Kidney (tissue), 14 donors: ENCODE data around the gene RAB6A. TPM values are rescaled to one million over a fixed set of nuclear protein-coding genes. Genes with fewer than 3 reads are reported as not detected.

ENCODE experiments used
- DNase-seq, 5 donors: peaks; one replicate each; pipeline ENCODE4 v3.0.0-alpha.2; 2013 to 2020
- FAIRE-seq: peaks from 2 replicates; lab custom pipeline; 2012; peaks lifted over from hg19 to GRCh38; lab: Jason Lieb, UNC
- H3K27ac ChIP-seq, 2 donors: one replicate each; pipeline ENCODE4 v1.7.0; 2013; ENCODE audit warnings: low read depth in 2 of 2, low read length in 2 of 2, inconsistent platforms in 1 of 2
- H3K27me3 ChIP-seq: one replicate; pipeline ENCODE4 v1.7.1; 2013; ENCODE audit warnings: low read length, inconsistent platforms; ENCODE audit not compliant: control insufficient read depth, insufficient read depth
- H3K36me3 ChIP-seq, 3 donors: one replicate each; pipeline versions ENCODE4 v1.7.0 to v1.7.1; 2013; ENCODE audit warnings: low read length in 3 of 3, control low read depth in 1 of 3, inconsistent platforms in 1 of 3; ENCODE audit not compliant: insufficient read depth in 3 of 3, control insufficient read depth in 2 of 3
- H3K4me1 ChIP-seq, 3 donors: one replicate each; pipeline versions ENCODE4 v1.7.0 to v1.7.1; 2013; ENCODE audit warnings: low read length in 3 of 3, inconsistent platforms in 1 of 3, low read depth in 1 of 3; ENCODE audit not compliant: control insufficient read depth in 2 of 3, insufficient read depth in 2 of 3
- H3K4me3 ChIP-seq, 3 donors: one replicate each; pipeline versions ENCODE4 v1.7.0 to v1.8.1; 2013; ENCODE audit warnings: low read length in 3 of 3, control low read depth in 1 of 3, inconsistent platforms in 1 of 3
- H3K9ac ChIP-seq, 3 donors: one replicate each; pipeline versions ENCODE4 v1.7.0 to v1.7.1; 2013; ENCODE audit warnings: low read length in 3 of 3, control low read depth in 1 of 3, inconsistent platforms in 1 of 3
- H3K9me3 ChIP-seq, 3 donors: one replicate each; pipeline versions ENCODE4 v1.7.0 to v1.7.1; 2013; ENCODE audit warnings: low read length in 3 of 3, control low read depth in 1 of 3, inconsistent platforms in 1 of 3; ENCODE audit not compliant: control insufficient read depth in 2 of 3, insufficient read depth in 1 of 3
- CTCF ChIP-seq: IDR thresholded peaks from 3 replicates; pipeline ENCODE4 v1.5.1; 2012; ENCODE audit warnings: mild to moderate bottlenecking, moderate library complexity, borderline replicate concordance; ENCODE audit not compliant: insufficient read depth; ENCODE audit errors: extremely low read depth
- intact Hi-C: fragments of 100-400 bp; cut with DNase I; formaldehyde crosslinking; loops from one replicate; pipeline ENCODE4 v1.11.1; 2022
- polyA plus RNA-seq: library from polyadenylated mRNA; stranded (reverse); fragments of 350-450 nt; fragmentation: Illumina TruSeq; extraction: RNeasy Lipid Tissue Mini Kit (QIAGEN cat#74804); gene quantifications from one replicate; pipeline ENCODE4 v1.2.3, GENCODE V29; 2014; ENCODE audit warnings: low read depth, low replicate concordance; ENCODE audit not compliant: insufficient read depth
- total RNA-seq: library from RNA; stranded (reverse); fragmentation: NEBNext Ultra II Directional; extraction: Animal tissue kit (Norgen Biotek cat#: 25700); gene quantifications from one replicate; pipeline ENCODE4 v1.2.1, GENCODE V29; 2021
- donor health status: control.
- donor health status: control.
- donor health status: control.
- donor health status: control.
- donor health status: control.
- donor health status: DM: yes; HTN: yes; CAD: no.
- donor health status: Normal renal cell carcinoma (clear cell type).

RAB6A gene
- total and polyA plus RNA-seq, 2 donors from 2014 or later: 61.0 to 138 TPM

DNA sequence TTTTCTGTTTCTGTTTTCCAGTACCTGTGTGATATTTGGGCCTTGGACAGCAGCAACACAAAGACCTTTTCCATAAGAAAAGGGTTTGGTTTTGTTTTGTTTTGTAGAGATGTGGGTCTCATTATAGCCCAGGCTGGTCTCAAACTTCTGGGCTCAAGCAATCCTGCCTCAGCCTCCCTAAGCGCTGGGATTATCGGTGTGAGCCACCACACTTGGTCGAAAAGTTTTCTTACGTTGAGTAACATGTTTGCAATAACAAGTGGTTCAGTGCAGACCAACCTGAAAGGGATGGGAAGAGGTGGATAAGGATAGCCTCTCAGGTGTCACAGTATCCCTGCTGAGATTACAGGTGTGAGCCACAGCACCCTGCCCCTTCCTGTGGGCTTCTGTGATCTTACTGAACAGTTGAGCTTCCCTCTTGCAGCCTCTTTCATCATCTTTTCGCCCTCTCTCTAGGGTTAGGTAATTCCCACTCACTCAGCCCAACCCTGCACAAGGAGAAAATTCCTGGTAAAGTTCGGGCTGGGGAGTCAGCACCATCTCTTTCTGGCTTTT lies 23.3 kb upstream of the RAB6A start:
- Histone ChIP-seq H3K9me3 (no peaks in the 10 kb centered on the region), H3K4me3 (no peak overlapping the region), H3K27ac (no peak overlapping the region), H3K9ac (no peak overlapping the region), H3K4me1 (peaks cover 0 to 4% (median 0%) of the 10 kb centered on the region in 3 donors), H3K36me3 (no peaks in the 10 kb centered on the region), H3K27me3 (no peaks in the 10 kb centered on the region)
- intact Hi-C loops: no loop called here
- TF ChIP-seq CTCF: no peak
- DNase-seq (no peak), FAIRE-seq (no peak)

- intact Hi-C loops: no loop called here
- H3K4me3 ChIP-seq: no peak overlapping the region
- peaks cover 0 to 4% (median 0%) of the 10 kb centered on the region in 3 donors for H3K4me1 ChIP-seq
- no peaks in the 10 kb centered on the region for H3K36me3 ChIP-seq
- TF ChIP-seq CTCF: no peak
- FAIRE-seq (no peak), DNase-seq (no peak)
- no peak overlapping the region for H3K27ac ChIP-seq
- H3K9ac ChIP-seq: no peak overlapping the region
- H3K27me3 ChIP-seq: no peaks in the 10 kb centered on the region
- no peaks in the 10 kb centered on the region for H3K9me3 ChIP-seq
These were observed 22.7 kb upstream of the RAB6A start for GRCh38 chr11:73783483-73784020.

DNA sequence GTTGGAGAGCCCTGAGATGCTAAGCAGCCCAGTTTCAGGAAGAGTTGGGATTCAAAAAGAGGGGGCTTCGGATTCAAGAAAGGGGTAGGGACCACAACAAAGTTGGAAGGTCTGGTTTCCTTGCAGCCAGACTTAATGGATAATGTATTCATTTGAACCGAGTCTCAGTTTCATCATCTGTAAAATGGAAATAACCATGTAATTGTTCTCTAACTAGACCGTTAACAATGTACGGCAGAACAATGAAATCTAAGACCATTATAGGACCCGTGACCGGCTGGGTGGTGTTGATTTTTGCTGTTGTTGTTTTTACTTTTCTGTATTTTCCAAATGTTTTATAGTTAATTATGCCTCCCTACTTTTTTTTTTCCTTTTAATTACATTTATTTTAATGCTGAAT lies 20.4 kb upstream of the RAB6A start:
- no peak for FAIRE-seq
- Histone ChIP-seq H3K36me3 (no peaks in the 10 kb centered on the region), H3K4me3 (no peak overlapping the region), H3K4me1 (peaks cover 0 to 4% (median 0%) of the 10 kb centered on the region in 3 donors), H3K9ac (no peak overlapping the region), H3K27ac (no peak overlapping the region), H3K9me3 (no peaks in the 10 kb centered on the region), H3K27me3 (no peaks in the 10 kb centered on the region)
- DNase-seq: no peak
- intact Hi-C loops: no loop called here
- no peak for TF ChIP-seq CTCF
